SU-DHL-6 (cell line): ENCODE results near the gene CDH13.

Experiments
- H2AFZ ChIP-seq: fragments of 200-600 bp; sonication (generic); 2 replicates; pipeline ENCODE4 v1.6.1; 2014; ENCODE audit warnings: low read depth, mild to moderate bottlenecking, moderate library complexity, mixed read lengths, antibody characterized with exemption, low read length; ENCODE audit not compliant: severe bottlenecking
- H3F3A ChIP-seq: fragments of 200-600 bp; shearing (Covaris generic); 2 replicates; pipeline ENCODE4 v1.6.0; 2016; ENCODE audit warnings: antibody characterized with exemption, mild to moderate bottlenecking; ENCODE audit not compliant: insufficient read depth
- H3K27ac ChIP-seq: fragments of 200-600 bp; sonication (generic); 2 replicates; pipeline ENCODE4 v1.5.1; 2016; ENCODE audit warnings: low read depth, mild to moderate bottlenecking, low read length, moderate library complexity, mixed read lengths
- H3K27me3 ChIP-seq: fragments of 200-600 bp; sonication (generic), shearing (Covaris generic); 2 replicates; pipeline ENCODE4 v1.6.0; 2014; ENCODE audit warnings: mild to moderate bottlenecking, low read length
- H3K36me3 ChIP-seq: fragments of 200-600 bp; sonication (generic); 2 replicates; pipeline ENCODE4 v1.6.1; 2014; ENCODE audit warnings: mild to moderate bottlenecking, low read length, mixed read lengths
- H3K4me2 ChIP-seq: fragments of 300-600, 200-600 bp; shearing (Covaris generic), sonication (generic); 2 replicates; pipeline ENCODE4 v1.6.0; 2014; ENCODE audit warnings: low read length, low read depth, mild to moderate bottlenecking; ENCODE audit not compliant: poor library complexity, severe bottlenecking
- H3K4me3 ChIP-seq: fragments of 200-600 bp; sonication (generic); 2 replicates; pipeline ENCODE4 v1.5.1; 2014; ENCODE audit warnings: antibody characterized with exemption, low read length, mild to moderate bottlenecking, mixed read lengths; ENCODE audit not compliant: insufficient read depth, poor library complexity, severe bottlenecking
- H3K79me2 ChIP-seq: fragments of 200-600 bp; sonication (generic); 2 replicates; pipeline ENCODE4 v1.6.1; 2014; ENCODE audit warnings: mild to moderate bottlenecking, low read length, moderate library complexity; ENCODE audit not compliant: insufficient read depth
- H3K9ac ChIP-seq: fragments of 200-600 bp; sonication (generic); 2 replicates; pipeline ENCODE4 v1.7.0; 2014; ENCODE audit warnings: mild to moderate bottlenecking, low read length
- H3K9me2 ChIP-seq: fragments of 200-600 bp; sonication (generic); replicated peaks from 2 replicates; pipeline ENCODE4 v1.6.1; 2014; ENCODE audit warnings: low read length; ENCODE audit not compliant: insufficient read depth
- H3K9me3 ChIP-seq: fragments of 200-600 bp; sonication (generic); 2 replicates; pipeline ENCODE4 v1.6.1; 2014; ENCODE audit warnings: low read length, mixed read lengths; ENCODE audit not compliant: insufficient read depth
- H4K20me1 ChIP-seq: fragments of 200-600 bp; sonication (generic); 2 replicates; pipeline ENCODE4 v1.6.1; 2014; ENCODE audit warnings: low read depth, mild to moderate bottlenecking, antibody characterized with exemption, low read length, moderate library complexity, mixed read lengths
- EZH2phosphoT487 ChIP-seq: fragments of 200-600 bp; sonication (generic), shearing (Covaris generic); conservative IDR thresholded peaks from 2 replicates; pipeline ENCODE4 v1.6.1; 2018; ENCODE audit warnings: mild to moderate bottlenecking, antibody characterized with exemption, low read length, moderate library complexity, mixed read lengths
- TF ChIP-seq, protein P1 (sequence below): fragments of 200-600 bp; sonication (generic); IDR thresholded peaks from one replicate; pipeline ENCODE4 v1.5.1; 2017; ENCODE audit warnings: antibody characterized with exemption, mild to moderate bottlenecking, low read length, moderate library complexity; ENCODE audit not compliant: insufficient read depth, poor library complexity, severe bottlenecking

The CDH13 gene

DNA sequence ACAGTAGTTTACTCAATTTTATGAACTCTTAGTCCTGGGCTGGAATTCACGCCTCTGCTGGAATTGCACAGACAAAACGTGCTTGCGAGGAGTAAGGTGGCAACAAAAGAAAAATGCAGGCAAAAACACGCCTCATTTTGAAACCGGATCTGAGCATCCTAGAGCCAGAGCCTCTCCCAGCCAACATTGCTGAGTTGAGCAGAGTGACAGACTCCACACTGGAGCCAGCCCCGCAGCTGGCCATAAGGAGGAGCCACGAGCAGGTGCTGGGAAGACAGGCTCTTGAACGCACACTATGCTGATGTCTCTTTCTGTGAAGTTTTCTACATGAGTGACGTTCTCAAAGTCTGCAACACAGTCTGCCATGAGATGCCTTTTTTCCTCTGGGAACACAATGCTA, 1166.4 kb downstream of the CDH13 start:
- TF ChIP-seq, protein P1, sequence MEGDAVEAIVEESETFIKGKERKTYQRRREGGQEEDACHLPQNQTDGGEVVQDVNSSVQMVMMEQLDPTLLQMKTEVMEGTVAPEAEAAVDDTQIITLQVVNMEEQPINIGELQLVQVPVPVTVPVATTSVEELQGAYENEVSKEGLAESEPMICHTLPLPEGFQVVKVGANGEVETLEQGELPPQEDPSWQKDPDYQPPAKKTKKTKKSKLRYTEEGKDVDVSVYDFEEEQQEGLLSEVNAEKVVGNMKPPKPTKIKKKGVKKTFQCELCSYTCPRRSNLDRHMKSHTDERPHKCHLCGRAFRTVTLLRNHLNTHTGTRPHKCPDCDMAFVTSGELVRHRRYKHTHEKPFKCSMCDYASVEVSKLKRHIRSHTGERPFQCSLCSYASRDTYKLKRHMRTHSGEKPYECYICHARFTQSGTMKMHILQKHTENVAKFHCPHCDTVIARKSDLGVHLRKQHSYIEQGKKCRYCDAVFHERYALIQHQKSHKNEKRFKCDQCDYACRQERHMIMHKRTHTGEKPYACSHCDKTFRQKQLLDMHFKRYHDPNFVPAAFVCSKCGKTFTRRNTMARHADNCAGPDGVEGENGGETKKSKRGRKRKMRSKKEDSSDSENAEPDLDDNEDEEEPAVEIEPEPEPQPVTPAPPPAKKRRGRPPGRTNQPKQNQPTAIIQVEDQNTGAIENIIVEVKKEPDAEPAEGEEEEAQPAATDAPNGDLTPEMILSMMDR: no peak
- TF ChIP-seq EZH2phosphoT487: no peak
- Histone ChIP-seq H3K27me3 (no peaks in the 10 kb centered on the region), H3K4me3 (no peak overlapping the region), H3K9ac (no peak overlapping the region), H3K9me2 (no peaks in the 10 kb centered on the region), H3K9me3 (no peaks in the 10 kb centered on the region), H3K27ac (no peak overlapping the region), H3K36me3 (no peaks in the 10 kb centered on the region), H3K79me2 (no peaks in the 10 kb centered on the region), H2AFZ (no peak overlapping the region), H3K4me2 (no peak overlapping the region), H4K20me1 (no peaks in the 10 kb centered on the region), H3F3A (no peaks in the 10 kb centered on the region)

- no peaks in the 10 kb centered on the region for H3F3A ChIP-seq
- H4K20me1 ChIP-seq: no peaks in the 10 kb centered on the region
- H3K9ac ChIP-seq: no peak overlapping the region
- H3K4me2 ChIP-seq: no peak overlapping the region
- H2AFZ ChIP-seq: no peak overlapping the region
- H3K4me3 ChIP-seq: no peak overlapping the region
- TF ChIP-seq, protein P1: no peak
- no peak for TF ChIP-seq EZH2phosphoT487
- no peaks in the 10 kb centered on the region for H3K27me3 ChIP-seq
- H3K79me2 ChIP-seq: no peaks in the 10 kb centered on the region
- H3K27ac ChIP-seq: no peak overlapping the region
- H3K9me2 ChIP-seq: no peaks in the 10 kb centered on the region
- no peaks in the 10 kb centered on the region for H3K36me3 ChIP-seq
- H3K9me3 ChIP-seq: no peaks in the 10 kb centered on the region
Measured at GRCh38 chr16:83794860-83795554, 1168.2 kb downstream of the CDH13 start.

GRCh38 chr16:83797013-83797412, 1170.2 kb downstream of the CDH13 start:
- Histone ChIP-seq H3K9me3 (no peaks in the 10 kb centered on the region), H3K27ac (no peak overlapping the region), H3K79me2 (no peaks in the 10 kb centered on the region), H3K9me2 (no peaks in the 10 kb centered on the region), H4K20me1 (no peaks in the 10 kb centered on the region), H3K4me2 (no peak overlapping the region), H2AFZ (no peak overlapping the region), H3F3A (no peaks in the 10 kb centered on the region), H3K9ac (no peak overlapping the region), H3K27me3 (no peaks in the 10 kb centered on the region), H3K36me3 (no peaks in the 10 kb centered on the region), H3K4me3 (no peak overlapping the region)
- no peak for TF ChIP-seq EZH2phosphoT487
- TF ChIP-seq, protein P1: no peak
